Stimulated activated CD4-positive, alpha-beta T cell treated with anti-CD3 and anti-CD28 coated beads, Interleukin-2, amount 100 ng/mL, for 4 hours (primary cell): Measurements from ENCODE around the gene DOCK9.

Experiments
- DNase-seq: peaks from one replicate; pipeline ENCODE4 v3.0.0-alpha.2; 2020; ENCODE audit warnings: low read depth

DOCK9 gene

GRCh38 chr13:98795220-98795619 is 182.6 kb downstream of the DOCK9 start:
- no peak for DNase-seq

- no peak for DNase-seq
Measured at GRCh38 chr13:98794498-98794897, 183.4 kb downstream of the DOCK9 start.

DNA sequence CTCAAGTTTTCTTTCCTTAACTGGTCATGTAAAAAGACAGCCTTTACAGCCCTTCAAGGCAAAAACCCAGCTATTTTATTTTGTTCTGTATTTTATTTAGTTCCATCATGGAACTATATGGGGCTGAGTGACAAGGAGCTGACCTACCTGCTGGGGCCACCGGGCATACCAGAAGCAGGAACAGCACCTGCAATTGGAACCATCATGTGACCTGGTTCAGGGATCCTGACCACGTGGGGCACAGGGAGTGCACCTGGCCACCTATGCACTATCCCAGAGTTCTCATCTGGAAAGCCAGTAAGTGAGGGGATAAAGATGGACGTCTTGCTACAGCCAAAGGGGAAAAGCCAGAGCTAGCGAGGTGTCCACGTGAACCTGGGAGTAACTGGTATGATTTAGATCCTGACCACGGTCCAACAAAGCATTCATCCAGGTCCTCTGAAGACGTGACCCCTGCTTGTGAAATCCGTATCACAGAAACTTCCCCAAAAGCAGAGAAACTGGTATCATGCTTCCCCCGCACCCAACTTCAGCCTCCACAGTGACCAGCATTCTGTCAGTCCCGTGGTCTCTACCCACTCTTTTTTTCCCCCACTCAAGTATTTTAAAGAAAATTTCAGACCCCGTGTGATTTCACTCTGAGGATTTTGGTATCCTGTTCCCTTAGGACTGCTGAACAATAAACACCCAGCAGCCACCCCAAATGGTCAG is 184.9 kb downstream of the DOCK9 start:
- no peak for DNase-seq

DNA sequence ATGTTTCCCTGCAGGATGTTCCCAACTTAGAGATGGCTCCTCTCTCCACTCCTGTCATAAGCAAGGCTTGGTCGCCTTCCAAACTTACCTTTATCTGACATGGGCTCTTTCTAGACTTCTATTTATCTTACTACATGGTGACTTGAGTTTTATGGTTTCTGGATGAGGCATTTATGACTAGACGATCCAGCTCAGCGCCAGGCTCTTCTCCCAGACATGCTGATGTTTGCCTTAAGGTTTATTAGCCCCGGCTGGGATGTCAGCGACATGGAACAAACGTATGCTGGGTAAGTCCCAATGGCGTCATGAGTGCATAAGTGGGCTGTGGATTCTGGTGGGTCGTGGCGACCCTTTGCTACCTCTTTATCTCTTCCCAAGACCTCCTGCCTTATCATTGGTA is 185.5 kb downstream of the DOCK9 start:
- DNase-seq: no peak

DNA sequence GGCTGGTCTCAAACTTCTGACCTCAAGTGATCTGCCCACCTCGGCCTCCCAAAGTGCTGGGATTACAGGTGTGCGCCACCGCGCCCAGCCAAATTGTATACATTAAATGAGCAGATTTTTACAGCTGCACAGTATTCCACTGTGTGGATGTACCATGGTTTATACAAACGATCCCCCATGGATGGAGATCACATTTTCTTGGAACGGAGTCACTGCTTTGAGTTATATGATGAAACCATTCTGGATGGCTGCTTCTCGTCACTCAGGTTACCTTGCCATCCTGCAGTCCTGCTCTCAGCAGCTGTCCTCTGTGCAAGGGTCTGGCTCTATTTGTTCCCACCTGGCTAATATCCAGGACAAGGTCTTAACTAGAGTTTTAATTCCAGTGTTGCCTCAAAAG is 186.3 kb downstream of the DOCK9 start:
- no peak for DNase-seq

GRCh38 chr13:98787996-98788395 is 189.9 kb downstream of the DOCK9 start:
- DNase-seq: no peak

- DNase-seq: no peak
Measured at GRCh38 chr13:98787173-98787572, 190.7 kb downstream of the DOCK9 start.

DNA sequence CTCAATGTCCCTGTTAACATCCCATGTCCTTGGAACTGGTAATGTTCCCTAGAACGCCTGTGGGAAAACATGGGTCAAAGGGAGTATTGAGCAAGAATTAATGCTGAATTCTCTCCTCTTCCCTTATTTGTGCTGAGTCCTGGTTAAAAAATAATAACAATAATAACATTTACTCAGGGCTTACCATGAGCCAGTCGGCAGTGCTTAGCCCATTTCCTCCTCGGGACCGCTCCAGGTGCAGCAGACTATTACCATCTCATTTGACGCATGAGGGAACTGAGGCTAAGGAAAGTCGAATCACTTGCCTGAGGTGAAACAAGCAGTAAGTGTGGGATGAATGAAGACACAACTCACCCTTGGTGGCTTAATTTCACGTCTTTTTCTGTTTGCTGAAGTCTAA is 191.8 kb downstream of the DOCK9 start:
- DNase-seq: no peak

GRCh38 chr13:98785405-98785804 is 192.5 kb downstream of the DOCK9 start:
- DNase-seq: no peak

DNA sequence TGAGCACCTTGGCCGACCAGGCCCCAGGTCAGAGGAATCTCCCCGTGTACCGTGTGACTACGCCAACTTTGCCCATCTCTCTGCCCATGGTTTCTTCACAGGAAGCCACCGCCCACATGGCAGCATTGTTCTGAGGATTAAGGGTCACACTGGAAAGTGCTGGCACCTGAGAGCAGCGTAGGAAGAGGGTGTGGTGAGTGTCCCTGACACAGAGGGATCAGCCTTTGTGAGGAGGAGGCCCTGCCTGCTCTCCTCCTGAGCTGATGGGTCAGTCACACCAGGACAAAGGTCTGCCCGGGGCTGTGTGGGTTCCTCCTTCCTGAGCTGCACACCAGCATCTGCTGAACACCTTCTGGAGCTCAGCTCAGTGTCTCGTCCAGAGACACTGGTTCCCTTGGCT is 193.2 kb downstream of the DOCK9 start:
- DNase-seq: no peak

DNA sequence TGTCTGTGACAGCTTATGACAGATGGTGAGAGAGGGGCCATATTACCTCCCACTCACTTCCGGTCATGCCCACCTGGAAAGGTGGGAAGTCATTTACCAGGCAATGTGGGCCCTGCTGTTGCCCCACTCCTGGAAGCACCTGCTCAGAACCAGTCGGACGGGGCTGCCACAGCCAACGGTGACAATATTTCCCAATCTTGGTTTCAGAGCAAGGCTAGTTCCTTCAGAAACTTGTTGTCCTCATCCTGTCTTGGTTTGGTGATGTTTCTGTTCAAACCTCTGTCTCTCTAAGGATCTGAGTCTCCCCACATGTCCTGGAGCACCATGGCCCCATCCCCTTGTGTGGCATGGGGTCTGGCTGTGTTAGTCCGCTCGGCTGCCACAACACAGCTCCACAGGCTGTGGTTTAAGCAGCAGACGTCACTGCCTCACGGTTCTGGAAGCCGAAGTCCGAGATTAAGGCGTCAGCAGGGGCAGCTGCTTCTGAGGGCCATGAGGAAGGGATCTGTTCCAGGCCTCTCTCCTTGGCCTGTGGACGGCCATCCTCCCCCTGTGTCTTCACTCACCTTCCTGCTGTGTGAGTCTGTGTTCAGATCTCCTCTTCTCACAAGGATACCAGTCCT is 193.9 kb downstream of the DOCK9 start:
- no peak for DNase-seq

DNA sequence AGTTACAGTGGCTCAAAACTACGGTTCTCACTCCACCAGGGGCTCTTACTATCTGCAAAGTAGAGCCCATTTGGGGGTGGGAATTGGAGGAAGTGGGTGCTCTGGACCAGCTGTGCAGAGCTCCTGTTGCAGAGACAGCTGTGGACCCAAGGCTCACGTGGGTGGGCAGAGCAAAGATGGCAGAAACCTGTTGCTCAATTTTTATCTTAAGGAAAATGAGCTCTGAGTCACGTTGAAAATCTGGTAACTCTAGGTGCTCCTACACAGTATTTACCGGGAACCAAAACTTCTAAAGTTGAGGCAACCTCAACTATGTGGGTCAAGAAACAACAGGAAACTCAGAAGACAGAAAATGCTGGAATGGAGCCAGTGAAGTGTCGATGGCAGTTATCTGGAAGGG is 195.2 kb downstream of the DOCK9 start:
- no peak for DNase-seq

DNA sequence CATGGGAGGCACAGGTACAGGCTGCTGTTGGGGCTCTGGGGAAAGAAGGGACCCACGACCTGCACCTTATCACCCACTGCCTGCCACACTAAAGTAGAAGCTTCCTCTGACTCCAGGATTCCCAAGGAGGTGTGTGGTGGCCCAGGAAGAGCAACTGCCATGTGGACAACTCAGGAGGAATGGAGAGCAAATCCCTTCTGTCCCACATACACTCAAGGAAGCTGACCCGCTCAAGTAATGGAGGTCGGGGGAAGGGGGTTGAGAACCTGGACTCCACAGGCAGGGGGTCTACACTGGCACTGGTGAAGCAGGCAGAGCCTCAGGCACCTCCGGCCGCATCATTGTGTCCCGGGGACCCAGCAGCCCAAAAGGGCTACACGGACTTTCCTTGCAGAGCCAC is 196.0 kb downstream of the DOCK9 start:
- no peak for DNase-seq

DNA sequence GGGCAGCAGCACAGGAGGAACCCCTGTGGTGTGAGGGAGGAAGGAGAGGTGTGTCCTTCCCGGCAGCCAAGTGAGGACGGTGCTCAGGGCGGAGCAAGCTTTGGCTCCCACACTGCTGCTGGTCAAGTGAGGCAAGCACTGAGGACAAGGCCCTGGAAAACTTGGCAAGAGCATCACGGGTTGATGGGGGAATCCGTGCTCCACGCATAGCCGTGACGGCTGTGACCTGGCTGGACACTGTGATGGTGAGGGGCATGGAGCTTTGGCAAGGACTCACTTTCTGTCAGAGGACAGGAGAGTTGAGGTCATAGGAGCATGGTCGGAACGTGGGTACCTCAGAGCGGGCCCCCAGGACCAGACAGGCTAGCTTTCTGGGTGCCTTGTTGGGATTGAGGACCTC is 196.4 kb downstream of the DOCK9 start:
- DNase-seq: no peak

- no peak for DNase-seq
Measured at GRCh38 chr13:98781045-98781444, 196.8 kb downstream of the DOCK9 start.

DNA sequence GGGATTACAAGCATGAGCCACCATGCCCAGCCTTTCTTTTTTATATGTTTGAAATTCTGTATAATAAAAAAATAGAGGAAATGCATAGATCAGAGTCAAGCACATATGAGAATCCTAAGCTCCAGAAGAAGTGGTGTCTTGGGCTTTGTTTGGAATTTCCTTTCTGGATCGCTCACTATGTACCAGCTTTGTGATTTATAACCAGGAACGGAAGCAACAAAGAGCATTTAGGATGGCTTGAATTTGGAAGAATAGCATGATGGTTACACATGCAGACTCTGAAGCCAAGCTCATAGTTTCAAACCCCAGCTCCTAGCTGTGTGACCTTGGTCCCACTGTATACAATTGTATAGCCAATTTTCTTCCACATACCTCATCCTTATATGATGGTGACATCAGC is 197.4 kb downstream of the DOCK9 start:
- DNase-seq: no peak

DNA sequence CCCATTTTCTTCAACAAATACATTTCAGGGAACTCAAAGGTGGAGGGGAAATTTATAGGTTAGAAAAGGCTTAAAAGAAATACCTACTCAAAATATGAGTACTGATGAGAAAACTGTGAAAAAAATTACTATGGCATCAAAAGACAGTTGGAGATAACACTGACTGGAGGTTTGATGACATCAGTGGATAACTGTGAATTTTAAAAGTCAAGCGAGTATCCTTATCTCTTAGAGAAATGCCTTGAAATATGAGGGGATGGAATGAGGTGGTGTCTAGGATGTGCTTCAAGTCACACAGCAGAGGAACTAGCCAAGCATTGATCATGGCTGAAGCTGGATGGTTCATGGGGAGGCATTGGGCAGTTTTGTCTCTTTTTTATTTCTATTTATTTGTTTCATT is 198.2 kb downstream of the DOCK9 start:
- DNase-seq: no peak

GRCh38 chr13:98778749-98779148 is 199.1 kb downstream of the DOCK9 start:
- no peak for DNase-seq

GRCh38 chr13:98776644-98777043 is 201.2 kb downstream of the DOCK9 start:
- DNase-seq: no peak

DNA sequence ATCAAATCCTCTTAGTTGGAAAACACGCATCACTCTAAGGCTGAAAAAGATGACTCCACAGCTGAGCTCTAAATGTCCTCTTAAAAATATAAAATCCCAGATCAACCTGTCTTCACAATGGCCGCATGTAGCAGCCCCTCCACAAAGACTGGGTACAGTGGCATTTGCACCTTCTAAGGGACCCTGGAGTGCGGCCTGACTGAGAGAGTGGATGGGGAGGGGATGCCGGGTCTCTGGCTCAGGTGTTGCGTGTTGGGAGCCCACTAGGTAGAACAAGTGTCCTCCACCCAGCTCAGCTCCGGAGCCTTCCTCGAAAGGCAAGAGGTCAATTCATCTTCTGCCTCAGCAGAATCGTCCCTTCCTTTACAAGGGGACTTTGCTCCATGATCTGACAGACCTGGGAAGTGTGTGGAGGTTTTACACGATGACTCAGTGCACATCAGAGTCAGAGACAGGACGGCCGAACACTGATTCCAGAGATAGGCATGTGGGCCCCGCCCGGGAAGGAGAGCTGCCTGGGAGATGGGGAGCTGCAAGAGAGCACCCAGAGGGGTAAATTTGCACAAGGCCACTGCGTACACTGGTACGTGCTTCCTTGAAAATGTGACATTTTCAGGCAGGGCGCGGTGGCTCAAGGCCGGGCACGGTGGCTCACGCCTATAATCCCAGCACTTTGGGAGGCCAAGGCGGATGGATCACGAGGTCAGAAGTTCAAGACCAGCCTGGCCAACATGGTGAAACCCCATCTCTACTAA is 201.8 kb downstream of the DOCK9 start:
- DNase-seq: no peak

DNA sequence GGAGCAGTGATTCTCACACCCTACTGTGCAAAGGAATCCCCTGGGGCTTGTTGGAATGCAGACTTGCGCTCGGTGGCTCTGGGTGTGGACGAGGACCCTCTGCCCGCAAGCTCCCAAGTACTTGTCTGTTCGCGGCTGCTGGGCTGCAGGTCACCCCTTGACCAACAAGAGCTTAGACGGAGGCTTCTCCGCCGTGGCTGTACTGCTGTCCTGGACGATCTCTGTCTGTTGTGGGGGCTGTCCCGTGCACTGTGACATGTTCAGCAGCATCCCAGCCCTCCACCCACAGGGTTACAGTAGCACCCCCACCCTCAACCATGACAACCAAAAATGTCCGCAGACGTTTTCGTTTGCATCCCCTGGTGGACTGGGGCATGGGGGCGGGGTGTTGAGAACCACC is 202.5 kb downstream of the DOCK9 start:
- no peak for DNase-seq

- no peak for DNase-seq
Measured at GRCh38 chr13:98774776-98775175, 203.1 kb downstream of the DOCK9 start.

DNA sequence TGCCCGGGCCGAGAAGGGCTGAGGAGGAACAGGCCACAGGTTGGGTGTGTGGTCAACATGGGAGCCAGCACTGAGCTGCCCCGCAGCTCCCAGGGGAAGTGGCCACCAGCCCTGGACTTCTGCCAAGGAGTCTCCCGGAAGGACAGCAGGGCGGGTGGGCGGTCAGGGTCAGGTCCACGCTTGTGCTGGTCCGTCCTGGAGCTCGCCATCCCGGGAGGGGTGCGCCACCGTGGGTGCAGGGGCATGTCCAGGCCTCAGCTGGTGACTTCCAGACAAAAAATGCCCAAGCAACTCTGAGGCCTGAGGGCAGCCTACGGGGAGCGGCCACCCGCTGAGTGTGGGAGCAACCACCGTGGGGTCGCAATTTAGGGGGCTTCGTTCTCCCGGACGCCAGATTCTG is 203.9 kb downstream of the DOCK9 start:
- DNase-seq: no peak
